ENCODE data around the gene PCNX2.

DNA sequence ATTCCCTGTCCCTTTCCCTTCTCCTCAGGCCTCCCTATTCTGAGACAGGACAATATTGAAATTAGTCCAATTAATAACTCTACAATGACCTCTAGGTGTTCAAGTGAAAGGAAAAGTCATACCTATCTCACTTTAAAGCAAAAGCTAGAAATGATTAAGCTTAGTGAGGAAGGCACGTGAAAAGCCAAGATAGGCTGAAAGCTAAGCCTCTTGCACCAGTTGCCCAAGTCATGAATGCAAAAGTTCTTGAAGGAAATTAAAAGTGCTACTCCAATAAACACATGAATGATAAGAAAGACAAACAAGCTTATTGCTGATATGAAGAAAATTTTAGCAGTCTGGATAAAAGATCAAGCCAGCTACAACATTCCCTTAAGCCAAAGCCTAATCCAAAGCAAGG, 28.2 kb upstream of the PCNX2 start:
- TF ChIP-seq SIN3A (IDR thresholded peaks at IDR 0.05; ENCODE audit: borderline replicate concordance, insufficient read depth, low read length) (no peak), POLR2AphosphoS5 (IDR thresholded peaks at IDR 0.05; ENCODE audit: low read depth, low read length) (no peak), TAF1 (IDR thresholded peaks at IDR 0.05; ENCODE audit: borderline replicate concordance, insufficient read depth, low read length) (no peak), FOXP2 (optimal IDR thresholded peaks at IDR 0.05; ENCODE audit: borderline replicate concordance, extremely low read depth, extremely low read length, insufficient read depth) (no peak)
- TF ChIP-seq, protein P1, sequence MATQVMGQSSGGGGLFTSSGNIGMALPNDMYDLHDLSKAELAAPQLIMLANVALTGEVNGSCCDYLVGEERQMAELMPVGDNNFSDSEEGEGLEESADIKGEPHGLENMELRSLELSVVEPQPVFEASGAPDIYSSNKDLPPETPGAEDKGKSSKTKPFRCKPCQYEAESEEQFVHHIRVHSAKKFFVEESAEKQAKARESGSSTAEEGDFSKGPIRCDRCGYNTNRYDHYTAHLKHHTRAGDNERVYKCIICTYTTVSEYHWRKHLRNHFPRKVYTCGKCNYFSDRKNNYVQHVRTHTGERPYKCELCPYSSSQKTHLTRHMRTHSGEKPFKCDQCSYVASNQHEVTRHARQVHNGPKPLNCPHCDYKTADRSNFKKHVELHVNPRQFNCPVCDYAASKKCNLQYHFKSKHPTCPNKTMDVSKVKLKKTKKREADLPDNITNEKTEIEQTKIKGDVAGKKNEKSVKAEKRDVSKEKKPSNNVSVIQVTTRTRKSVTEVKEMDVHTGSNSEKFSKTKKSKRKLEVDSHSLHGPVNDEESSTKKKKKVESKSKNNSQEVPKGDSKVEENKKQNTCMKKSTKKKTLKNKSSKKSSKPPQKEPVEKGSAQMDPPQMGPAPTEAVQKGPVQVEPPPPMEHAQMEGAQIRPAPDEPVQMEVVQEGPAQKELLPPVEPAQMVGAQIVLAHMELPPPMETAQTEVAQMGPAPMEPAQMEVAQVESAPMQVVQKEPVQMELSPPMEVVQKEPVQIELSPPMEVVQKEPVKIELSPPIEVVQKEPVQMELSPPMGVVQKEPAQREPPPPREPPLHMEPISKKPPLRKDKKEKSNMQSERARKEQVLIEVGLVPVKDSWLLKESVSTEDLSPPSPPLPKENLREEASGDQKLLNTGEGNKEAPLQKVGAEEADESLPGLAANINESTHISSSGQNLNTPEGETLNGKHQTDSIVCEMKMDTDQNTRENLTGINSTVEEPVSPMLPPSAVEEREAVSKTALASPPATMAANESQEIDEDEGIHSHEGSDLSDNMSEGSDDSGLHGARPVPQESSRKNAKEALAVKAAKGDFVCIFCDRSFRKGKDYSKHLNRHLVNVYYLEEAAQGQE (IDR thresholded peaks at IDR 0.05; ENCODE audit: insufficient read depth in 1 of 2, low read depth in 2 of 2, low read length in 2 of 2), result no peak

Data from PFSK-1 (cell line).